RWPE1 (cell line): ENCODE data around the gene SCUBE3.

Source experiments
- CTCF ChIA-PET: fragments of 350-600 bp; sonication (Branson Sonifier 250); formaldehyde crosslinking; extraction: SDS; loops from one replicate; lab custom pipeline; 2021; lab: Yijun Ruan, JAX
- POLR2A ChIA-PET: fragments of 400-600 bp; formaldehyde crosslinking; extraction: SDS; loops from one replicate; lab custom pipeline; 2020; ENCODE audit warnings: antibody characterized with exemption; ENCODE audit not compliant: low non-redundant PET; lab: Yijun Ruan, JAX
- DNase-seq: peaks from one replicate; pipeline ENCODE4 v3.0.0; 2012; ENCODE audit warnings: low spot score
- H3K27ac ChIP-seq: fragments of 450-650 bp; 2 replicates; pipeline ENCODE4 v1.5.1; 2017
- TF ChIP-seq, protein P1 (sequence below): fragments of 450-650 bp; conservative IDR thresholded peaks from 2 replicates; pipeline ENCODE4 v1.5.1; 2017; ENCODE audit warnings: low read depth, mild to moderate bottlenecking

SCUBE3 gene

DNA sequence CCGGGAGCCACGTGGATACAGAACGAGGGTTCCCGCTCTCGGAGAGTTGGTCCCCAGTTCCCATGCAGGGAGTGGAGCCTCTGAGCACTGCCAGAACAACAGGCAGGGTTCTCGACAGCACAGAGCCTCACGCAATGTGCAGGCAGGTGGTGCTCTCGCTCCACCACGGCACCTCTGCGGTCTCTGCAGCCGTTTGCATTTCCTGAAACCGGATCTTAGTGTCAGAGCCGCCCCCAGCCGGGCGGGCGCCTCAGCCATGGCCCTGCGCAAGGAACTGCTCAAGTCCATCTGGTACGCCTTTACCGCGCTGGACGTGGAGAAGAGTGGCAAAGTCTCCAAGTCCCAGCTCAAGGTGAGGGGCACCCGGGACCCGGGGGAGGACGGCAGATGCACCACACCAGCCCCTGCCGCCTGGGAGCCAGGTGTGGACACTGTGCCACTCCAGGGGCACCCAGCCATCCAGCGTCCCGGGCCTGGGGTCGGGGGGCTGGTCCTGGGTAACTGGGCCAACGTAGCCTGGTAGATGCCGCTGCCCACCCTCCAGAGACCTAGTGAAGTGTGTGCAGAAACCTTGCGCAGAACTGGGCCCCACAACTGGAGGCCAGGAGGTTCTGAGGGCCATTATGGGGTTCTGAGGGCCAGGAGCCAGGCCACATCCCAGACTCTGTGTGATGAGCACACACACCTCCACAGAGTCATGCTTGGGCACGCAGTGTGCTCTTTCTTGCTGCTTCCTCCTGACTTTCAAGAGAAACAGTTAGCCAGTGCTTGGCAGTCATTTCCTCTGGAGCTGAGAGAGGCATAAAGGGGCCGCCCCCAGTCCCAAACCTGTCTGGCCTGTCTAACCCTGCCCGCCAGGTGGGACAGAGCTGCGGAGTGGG lies 84.1 kb downstream of the SCUBE3 start, which contains the start of gene DEF6:
DEF6 (plus strand) TSS at position 218 of the 881 bp plus-strand sequence; CDS start at position 257, 39 bp downstream.
- H3K27ac ChIP-seq: peak within 1 kb of the TSS; percentile 93
- CTCF ChIA-PET: interaction anchor here (0.5 to 3.3 kb wide), 22 partner anchors 12 to 577 kb away, joined by 3 to 18 read pairs (median 3); partner anchors contain the start of genes ARMC12, PPARD and RPL10A
- DNase-seq: peak; percentile 95
- POLR2A ChIA-PET: no interaction called here
- TF ChIP-seq, protein P1, sequence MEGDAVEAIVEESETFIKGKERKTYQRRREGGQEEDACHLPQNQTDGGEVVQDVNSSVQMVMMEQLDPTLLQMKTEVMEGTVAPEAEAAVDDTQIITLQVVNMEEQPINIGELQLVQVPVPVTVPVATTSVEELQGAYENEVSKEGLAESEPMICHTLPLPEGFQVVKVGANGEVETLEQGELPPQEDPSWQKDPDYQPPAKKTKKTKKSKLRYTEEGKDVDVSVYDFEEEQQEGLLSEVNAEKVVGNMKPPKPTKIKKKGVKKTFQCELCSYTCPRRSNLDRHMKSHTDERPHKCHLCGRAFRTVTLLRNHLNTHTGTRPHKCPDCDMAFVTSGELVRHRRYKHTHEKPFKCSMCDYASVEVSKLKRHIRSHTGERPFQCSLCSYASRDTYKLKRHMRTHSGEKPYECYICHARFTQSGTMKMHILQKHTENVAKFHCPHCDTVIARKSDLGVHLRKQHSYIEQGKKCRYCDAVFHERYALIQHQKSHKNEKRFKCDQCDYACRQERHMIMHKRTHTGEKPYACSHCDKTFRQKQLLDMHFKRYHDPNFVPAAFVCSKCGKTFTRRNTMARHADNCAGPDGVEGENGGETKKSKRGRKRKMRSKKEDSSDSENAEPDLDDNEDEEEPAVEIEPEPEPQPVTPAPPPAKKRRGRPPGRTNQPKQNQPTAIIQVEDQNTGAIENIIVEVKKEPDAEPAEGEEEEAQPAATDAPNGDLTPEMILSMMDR: peak; percentile 93

DNA sequence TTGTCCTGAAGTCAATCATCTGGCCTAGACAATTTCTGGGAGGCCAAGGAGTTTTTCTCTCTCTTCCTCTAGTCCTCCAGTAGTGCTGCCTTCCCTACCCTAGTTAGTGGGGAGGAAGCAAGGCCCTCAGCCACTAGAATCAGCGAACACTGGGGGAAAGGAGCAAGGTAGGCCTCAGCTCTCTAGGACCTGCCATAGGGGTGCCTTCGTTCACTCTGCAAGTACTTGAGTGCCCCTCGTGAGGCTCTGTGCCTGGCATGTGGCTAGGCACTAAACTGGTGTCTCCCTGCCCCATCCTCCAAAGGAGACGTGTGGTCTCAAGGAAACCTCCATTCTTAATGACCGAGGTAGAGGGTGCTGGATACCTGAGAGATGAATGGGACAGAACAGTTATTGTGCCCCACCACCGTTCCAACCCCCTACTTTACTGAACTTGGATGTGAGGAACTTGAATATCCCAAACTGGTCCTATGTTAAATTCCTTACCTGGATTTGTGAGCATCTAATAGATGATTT lies 84.9 kb downstream of the SCUBE3 start:
- ChIA-PET POLR2A (no interaction called here), CTCF (interaction anchor here (0.6 to 3.3 kb wide), 8 partner anchors 25 to 578 kb away, joined by 3 to 18 read pairs (median 5); partner anchors contain the start of genes PPARD and RPL10A)
- no peak for DNase-seq
- peak overlapping the region; percentile 93 for H3K27ac ChIP-seq
- TF ChIP-seq, protein P1: no peak

DNA sequence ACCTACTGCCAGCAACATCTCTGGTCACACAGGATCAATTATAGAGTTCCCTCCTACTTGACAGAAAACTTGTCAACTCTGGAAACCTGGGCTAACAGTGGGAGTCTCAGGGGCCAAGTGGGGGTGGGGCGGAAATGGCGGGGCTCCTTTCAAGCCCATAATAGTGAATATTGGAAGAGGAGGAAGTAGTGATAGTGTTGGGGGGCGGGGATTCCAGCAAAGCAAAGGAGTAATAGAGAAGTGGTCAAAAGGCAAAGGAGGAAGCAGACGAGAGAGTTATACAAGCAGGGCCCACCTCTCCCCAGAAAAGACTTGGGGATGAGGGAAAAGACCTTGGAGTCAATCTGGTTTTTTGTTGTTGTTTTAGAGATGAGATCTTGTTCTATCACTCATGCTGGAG lies 85.9 kb downstream of the SCUBE3 start:
- no peak for DNase-seq
- ChIA-PET POLR2A (interaction anchor here (0.6 kb wide), 1 partner anchor 26 kb away, joined by 4 read pairs; no protein-coding TSS in a partner anchor), CTCF (interaction anchor here (0.7 kb wide), 1 partner anchor 136 kb away, joined by 3 read pairs; no protein-coding TSS in a partner anchor)
- no peak overlapping the region; the same call in 1 of the 2 replicates for H3K27ac ChIP-seq
- TF ChIP-seq, protein P1: no peak

DNA sequence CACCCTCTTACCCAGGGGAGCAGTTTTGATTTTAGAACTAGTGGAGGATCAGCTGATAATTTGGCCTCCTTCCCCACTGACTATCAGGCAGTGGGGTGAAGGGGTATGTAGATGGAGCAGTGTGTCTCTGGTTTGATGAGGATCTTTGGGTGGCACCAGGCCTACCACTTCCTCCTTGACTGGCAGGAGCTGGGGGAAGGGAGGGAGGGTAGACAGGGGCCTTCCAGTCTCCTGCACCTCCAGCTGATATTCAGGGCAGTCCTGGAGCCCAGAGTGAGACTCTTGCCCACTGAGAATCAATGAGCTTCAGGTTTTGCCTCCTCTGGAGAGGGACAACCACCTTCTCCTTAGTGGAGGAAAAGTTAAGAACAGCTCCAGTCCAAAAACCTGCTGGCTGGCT lies 87.1 kb downstream of the SCUBE3 start:
- CTCF ChIA-PET: interaction anchor here (1.3 kb wide), 1 partner anchor 41 kb away, joined by 6 read pairs; the partner anchor contains the start of gene PPARD
- peak overlapping the region; percentile 44 for H3K27ac ChIP-seq
- POLR2A ChIA-PET: no interaction called here
- TF ChIP-seq, protein P1: no peak
- no peak for DNase-seq
